ENCODE data around the gene FHL1.

Gene FHL1

DNA sequence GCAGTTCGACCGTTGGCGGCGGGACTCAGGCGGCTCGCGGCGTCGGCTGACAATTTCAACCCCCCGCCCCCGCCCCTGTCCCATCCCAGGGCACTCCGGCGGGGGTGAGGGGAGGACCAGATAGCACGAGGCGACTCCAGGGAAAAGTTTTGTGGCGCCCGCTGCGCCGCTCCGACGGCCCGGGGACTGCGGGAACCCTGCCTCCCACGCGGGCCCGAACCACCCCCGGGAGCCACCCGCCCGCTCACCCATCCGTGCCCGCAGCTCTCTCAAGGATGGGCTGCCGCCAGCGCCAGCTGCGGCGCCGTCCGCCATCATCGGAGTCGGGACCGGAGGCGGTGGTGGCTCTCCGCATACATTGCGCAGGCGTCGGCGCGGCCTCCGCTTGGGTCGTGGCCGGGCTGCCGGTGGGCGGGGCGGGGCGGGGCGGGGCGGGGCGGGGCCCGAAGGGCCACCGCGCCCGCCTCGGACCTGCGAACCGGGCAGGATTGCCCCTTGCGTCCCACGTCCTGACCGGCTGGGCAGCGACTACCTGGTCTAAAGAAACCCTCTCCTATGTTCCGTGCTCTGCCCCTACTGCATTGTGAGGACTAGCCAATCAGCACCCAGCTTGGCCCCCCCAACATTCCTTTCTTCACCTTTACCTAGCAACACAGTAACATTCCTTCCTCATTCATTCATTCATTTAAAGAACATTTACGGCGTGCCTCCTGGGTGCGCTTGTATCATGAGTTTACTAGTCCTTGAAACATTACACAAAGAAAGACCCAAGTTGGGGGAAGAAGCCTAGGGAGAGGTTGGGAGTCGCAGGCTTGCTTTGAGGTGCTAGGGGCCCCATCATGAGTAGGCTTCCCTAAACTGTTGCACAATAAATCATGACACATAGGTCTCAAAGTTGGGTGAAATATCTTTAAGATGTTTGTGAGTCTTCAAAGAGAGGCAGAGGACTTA is 104.0 kb downstream of the FHL1 start, which contains the start of gene MAP7D3:
Gene MAP7D3 (minus strand): TSS at position 360 of the 951 bp plus-strand sequence. CDS start 42 bp downstream, at position 318.
- DNase-seq (ENCODE audit: low read depth, low spot score) = peak; percentile 71

DNA sequence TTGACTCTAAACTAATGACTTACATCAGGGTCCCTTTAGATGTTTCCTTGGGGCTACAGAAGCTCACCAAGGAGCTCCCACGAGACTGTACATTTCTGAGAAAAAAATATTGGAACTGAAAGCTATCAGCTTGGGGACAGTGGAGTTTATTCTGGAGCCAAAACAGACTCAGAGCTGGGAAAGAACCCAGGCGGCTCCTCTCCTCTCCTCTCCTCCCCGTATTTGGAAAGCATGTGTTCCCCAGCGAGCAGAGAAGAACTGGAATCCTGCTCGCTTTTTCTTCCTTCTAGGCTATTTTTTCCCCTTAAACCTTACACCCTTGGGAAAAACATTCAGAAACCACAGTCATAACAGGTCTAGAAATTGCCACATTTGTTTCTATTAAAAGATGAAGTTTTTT is 108.2 kb downstream of the FHL1 start:
- DNase-seq (ENCODE audit: low read depth, low spot score) = no peak

DNA sequence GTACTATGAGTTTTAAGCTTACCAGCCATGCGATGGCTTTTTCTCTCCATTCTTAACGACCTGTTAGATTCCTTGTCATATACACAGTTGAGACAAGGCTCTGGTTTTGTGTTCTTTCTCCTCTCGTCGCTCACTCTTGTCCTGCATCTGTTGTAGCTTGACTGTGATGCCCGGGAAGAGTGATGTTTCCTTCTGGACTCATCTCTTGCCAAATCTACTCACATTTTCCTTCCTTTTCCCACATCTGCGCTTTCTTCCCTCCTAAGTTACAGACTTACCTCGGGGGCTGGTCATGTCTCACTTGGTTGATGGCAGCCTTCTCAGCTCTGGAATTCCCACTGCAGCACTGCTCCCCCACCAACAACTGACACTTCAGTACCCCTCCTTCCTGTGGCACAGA is 108.7 kb downstream of the FHL1 start:
- no peak for DNase-seq (ENCODE audit: low read depth, low spot score)

DNA sequence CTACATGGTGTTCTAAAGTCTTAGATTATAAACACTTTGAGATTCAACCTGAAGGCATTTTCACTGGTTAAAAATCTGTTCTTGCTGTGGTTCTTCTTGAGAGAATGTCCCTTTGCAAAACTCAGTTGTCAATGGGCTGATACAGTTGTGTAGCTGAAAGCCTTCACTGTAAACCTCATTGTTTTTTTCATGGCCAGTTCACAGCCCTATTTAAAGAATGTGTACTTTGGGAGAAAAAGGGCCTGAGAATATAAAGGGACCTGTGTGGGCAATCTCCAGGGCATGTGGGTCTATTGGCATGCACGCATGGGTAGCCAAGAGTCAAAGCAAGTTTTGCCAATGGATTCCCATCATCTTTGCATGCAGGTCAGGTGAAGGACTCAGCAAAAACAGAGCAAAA is 111.6 kb downstream of the FHL1 start:
- DNase-seq (ENCODE audit: low read depth, low spot score) = no peak

DNA sequence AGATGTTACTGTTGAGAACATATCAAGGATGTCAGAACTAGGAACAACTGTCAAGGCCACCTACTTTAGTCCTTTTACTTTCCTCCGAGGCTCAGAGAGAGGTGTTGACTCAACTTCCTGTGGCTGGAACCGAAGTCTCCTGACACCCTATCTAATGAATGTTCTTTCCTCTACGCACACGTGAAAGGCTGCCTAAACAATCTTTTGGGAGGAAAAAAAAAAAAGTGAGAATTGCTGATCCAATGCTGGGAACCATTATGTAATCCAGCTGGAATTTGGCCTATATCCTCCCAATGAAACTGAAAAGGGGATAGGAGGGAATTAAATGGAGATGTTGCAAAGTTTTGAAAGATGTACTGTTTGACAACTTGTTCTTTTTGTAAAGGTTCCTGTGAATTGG is 112.2 kb downstream of the FHL1 start:
- peak; percentile 41 for DNase-seq (ENCODE audit: low read depth, low spot score)

DNA sequence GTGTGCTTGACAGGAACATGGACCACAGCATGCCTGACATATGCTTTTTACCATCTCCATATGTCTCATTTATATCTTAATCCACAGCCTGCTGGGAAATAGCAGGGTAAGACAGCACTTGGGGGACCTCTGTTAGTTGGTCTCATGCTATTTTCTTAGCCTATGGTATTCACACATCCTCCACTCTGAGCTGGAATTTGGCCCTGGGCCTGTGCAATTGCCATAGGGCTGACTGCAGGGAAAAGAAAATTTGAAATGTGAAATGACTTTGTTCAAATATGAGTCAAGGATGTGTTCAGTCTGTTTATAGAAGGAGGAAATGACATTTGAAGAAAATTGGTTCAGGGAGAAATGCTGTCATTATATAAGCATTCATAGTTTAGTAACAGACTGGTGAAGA is 113.4 kb downstream of the FHL1 start:
- peak; percentile 32 for DNase-seq (ENCODE audit: low read depth, low spot score)

Measured in astrocyte of the hippocampus (primary cell).